ENCODE results near the gene KANSL1. TPM values are rescaled to one million over a fixed set of nuclear protein-coding genes. Genes with fewer than 3 reads are reported as not detected.
A peak's percentile ranks its signal among the peaks of the same experiment; 100 is the strongest.

Gene KANSL1
- total and polyA plus RNA-seq, 8 donors: 65.9 to 129 (median 79.0) TPM

- H3K27me3 ChIP-seq: no peaks in the 10 kb centered on the region
- peak; percentile 54 for ATAC-seq
- no peak overlapping the region for H3K4me3 ChIP-seq
- DNase-seq: peak in 1 of 4 donors; percentile 42
- TF ChIP-seq CTCF (IDR thresholded peaks at IDR 0.05): no peak
- H3K4me1 ChIP-seq: peaks cover 29 to 80% of the 10 kb centered on the region in 2 donors
- no peak overlapping the region for H3K27ac ChIP-seq
- H3K9me3 ChIP-seq: no peaks in the 10 kb centered on the region
- intact Hi-C loops (cut with DNase I): no loop called here
- peaks cover 0 to 32% of the 10 kb centered on the region in 2 donors for H3K36me3 ChIP-seq
Measured at GRCh38 chr17:46170639-46171429, 22.4 kb downstream of the KANSL1 start.

- H3K4me1 ChIP-seq: peaks cover 29 to 86% of the 10 kb centered on the region in 2 donors
- peak; percentile 4 for ATAC-seq
- H3K27ac ChIP-seq: no peak overlapping the region
- H3K9me3 ChIP-seq: no peaks in the 10 kb centered on the region
- H3K36me3 ChIP-seq: peaks cover 0 to 32% of the 10 kb centered on the region in 2 donors
- no peak for TF ChIP-seq CTCF (IDR thresholded peaks at IDR 0.05)
- intact Hi-C loops (cut with DNase I): no loop called here
- DNase-seq: no peak
- no peak overlapping the region for H3K4me3 ChIP-seq
- no peaks in the 10 kb centered on the region for H3K27me3 ChIP-seq
Measured at GRCh38 chr17:46169913-46170638, 23.2 kb downstream of the KANSL1 start.

GRCh38 chr17:46167826-46168569, 25.2 kb downstream of the KANSL1 start:
- DNase-seq: no peak
- no peak for TF ChIP-seq CTCF (IDR thresholded peaks at IDR 0.05)
- Histone ChIP-seq H3K36me3 (peaks cover 0 to 32% of the 10 kb centered on the region in 2 donors), H3K9me3 (no peaks in the 10 kb centered on the region), H3K4me1 (peaks cover 48 to 90% of the 10 kb centered on the region in 2 donors), H3K4me3 (no peak overlapping the region), H3K27me3 (no peaks in the 10 kb centered on the region), H3K27ac (peak overlapping the region in 1 of 2 donors; percentile 55)
- intact Hi-C loops (cut with DNase I): no loop called here
- ATAC-seq: peak; percentile 71

GRCh38 chr17:46167267-46167666, 26.0 kb downstream of the KANSL1 start:
- H3K36me3 ChIP-seq: peaks cover 0 to 32% of the 10 kb centered on the region in 2 donors
- no peaks in the 10 kb centered on the region for H3K9me3 ChIP-seq
- no peaks in the 10 kb centered on the region for H3K27me3 ChIP-seq
- DNase-seq (no peak), ATAC-seq (no peak)
- no peak for TF ChIP-seq CTCF (IDR thresholded peaks at IDR 0.05)
- H3K4me1 ChIP-seq: peaks cover 51 to 92% of the 10 kb centered on the region in 2 donors
- no peak overlapping the region for H3K27ac ChIP-seq
- intact Hi-C loops (cut with DNase I): no loop called here
- H3K4me3 ChIP-seq: no peak overlapping the region
